Ascending aorta (tissue), 2 donors: ENCODE data around the gene CERT1. TPM values are rescaled to one million over a fixed set of nuclear protein-coding genes. Genes with fewer than 3 reads are reported as not detected.

Source experiments
- DNase-seq, 2 donors: peaks; one replicate each; pipeline ENCODE4 v3.0.0-alpha.2; 2019; ENCODE audit warnings: low spot score in 2 of 2
- H3K27ac ChIP-seq, 2 donors: fragments of 200-600 bp; sonication (generic); one replicate each; pipeline ENCODE4 v1.5.1; 2016 to 2017; ENCODE audit warnings: mild to moderate bottlenecking in 1 of 2
- H3K27me3 ChIP-seq: fragments of 200-600 bp; sonication (generic); one replicate; pipeline ENCODE4 v1.5.1; 2017
- H3K36me3 ChIP-seq, 2 donors: fragments of 200-600 bp; sonication (generic); one replicate each; pipeline ENCODE4 v1.5.1; 2016
- H3K4me1 ChIP-seq, 2 donors: fragments of 200-600 bp; sonication (generic); one replicate each; pipeline ENCODE4 v1.5.1; 2016 to 2017; ENCODE audit warnings: mild to moderate bottlenecking in 1 of 2
- H3K4me3 ChIP-seq, 2 donors: fragments of 200-600 bp; sonication (generic); one replicate each; pipeline ENCODE4 v1.5.1; 2016 to 2017; ENCODE audit warnings: mild to moderate bottlenecking in 1 of 2
- H3K9me3 ChIP-seq, 2 donors: fragments of 200-600 bp; sonication (generic); one replicate each; pipeline ENCODE4 v1.5.1; 2016
- intact Hi-C: fragments of 100-400 bp; cut with DNase I; formaldehyde crosslinking; loops from one replicate; pipeline ENCODE4 v1.15.1; 2023
- total RNA-seq: library from RNA; depleted of rRNA; stranded (reverse); fragments of >200 nt; gene quantifications from one replicate; pipeline ENCODE4 v1.1.0, GENCODE V29; 2016
- TF ChIP-seq, protein P1 (sequence below), 3 experiments: fragments of 200-600 bp in 2 of 3; fragments of 450-650 bp in 1 of 3; sonication (generic) in 2 of 3; IDR thresholded peaks; one replicate each; pipeline ENCODE4 v1.5.1; 2016 to 2019; ENCODE audit warnings: antibody characterized with exemption in 3 of 3, mild to moderate bottlenecking in 1 of 3, moderate library complexity in 1 of 3

CERT1 gene
- total RNA-seq, 1 donor from 2014 or later: 29.8 TPM

DNA sequence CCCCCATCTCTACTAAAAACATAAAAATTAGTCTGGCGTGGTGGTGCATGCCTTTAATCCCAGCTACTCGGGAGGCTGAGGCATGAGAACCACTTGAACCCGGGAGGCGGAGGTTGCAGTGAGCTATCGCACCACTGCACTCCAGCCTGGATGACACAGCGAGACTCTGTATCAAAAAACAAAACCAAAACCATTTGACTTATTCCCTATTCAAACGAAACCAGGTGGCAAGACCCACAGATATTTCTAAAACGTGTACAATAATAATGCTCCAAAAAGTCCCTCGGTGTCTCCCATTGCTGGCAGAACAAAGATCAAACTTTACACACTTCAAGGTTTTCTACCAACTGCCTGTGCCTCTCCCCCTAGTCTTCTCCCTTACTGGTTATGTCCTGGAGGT, 144.6 kb downstream of the CERT1 start:
- H3K4me3 ChIP-seq: no peak overlapping the region
- intact Hi-C loops: no loop called here
- no peaks in the 10 kb centered on the region for H3K27me3 ChIP-seq
- TF ChIP-seq, protein P1, sequence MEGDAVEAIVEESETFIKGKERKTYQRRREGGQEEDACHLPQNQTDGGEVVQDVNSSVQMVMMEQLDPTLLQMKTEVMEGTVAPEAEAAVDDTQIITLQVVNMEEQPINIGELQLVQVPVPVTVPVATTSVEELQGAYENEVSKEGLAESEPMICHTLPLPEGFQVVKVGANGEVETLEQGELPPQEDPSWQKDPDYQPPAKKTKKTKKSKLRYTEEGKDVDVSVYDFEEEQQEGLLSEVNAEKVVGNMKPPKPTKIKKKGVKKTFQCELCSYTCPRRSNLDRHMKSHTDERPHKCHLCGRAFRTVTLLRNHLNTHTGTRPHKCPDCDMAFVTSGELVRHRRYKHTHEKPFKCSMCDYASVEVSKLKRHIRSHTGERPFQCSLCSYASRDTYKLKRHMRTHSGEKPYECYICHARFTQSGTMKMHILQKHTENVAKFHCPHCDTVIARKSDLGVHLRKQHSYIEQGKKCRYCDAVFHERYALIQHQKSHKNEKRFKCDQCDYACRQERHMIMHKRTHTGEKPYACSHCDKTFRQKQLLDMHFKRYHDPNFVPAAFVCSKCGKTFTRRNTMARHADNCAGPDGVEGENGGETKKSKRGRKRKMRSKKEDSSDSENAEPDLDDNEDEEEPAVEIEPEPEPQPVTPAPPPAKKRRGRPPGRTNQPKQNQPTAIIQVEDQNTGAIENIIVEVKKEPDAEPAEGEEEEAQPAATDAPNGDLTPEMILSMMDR (IDR thresholded peaks at IDR 0.05): no peak
- H3K27ac ChIP-seq: no peak overlapping the region
- DNase-seq: no peak
- no peaks in the 10 kb centered on the region for H3K4me1 ChIP-seq
- H3K36me3 ChIP-seq: no peaks in the 10 kb centered on the region
- H3K9me3 ChIP-seq: no peaks in the 10 kb centered on the region

DNA sequence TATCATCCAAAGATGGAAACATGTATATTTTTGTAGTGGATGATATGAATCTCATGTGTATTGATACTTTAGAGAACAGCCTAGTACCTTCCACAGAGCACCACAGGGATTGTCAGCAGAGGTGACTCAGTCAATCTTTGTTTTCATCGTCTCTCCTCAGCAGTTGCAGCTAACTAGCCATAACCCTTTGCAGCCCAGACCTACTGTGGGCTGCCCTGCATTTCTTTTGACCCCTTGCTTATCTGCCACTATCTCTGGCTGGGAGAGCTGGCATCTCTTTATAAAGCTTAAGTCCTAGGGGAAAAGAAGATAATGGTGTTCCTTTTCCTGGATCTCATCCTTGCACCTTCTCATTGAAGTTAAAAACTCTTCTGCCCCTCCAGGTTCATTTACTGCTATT, 145.7 kb downstream of the CERT1 start:
- Histone ChIP-seq H3K36me3 (peaks cover 0 to 2% of the 10 kb centered on the region in 2 donors), H3K9me3 (no peaks in the 10 kb centered on the region), H3K4me1 (no peaks in the 10 kb centered on the region), H3K4me3 (no peak overlapping the region), H3K27me3 (no peaks in the 10 kb centered on the region), H3K27ac (no peak overlapping the region)
- DNase-seq: no peak
- intact Hi-C loops: no loop called here
- TF ChIP-seq, protein P1 (IDR thresholded peaks at IDR 0.05): no peak

DNA sequence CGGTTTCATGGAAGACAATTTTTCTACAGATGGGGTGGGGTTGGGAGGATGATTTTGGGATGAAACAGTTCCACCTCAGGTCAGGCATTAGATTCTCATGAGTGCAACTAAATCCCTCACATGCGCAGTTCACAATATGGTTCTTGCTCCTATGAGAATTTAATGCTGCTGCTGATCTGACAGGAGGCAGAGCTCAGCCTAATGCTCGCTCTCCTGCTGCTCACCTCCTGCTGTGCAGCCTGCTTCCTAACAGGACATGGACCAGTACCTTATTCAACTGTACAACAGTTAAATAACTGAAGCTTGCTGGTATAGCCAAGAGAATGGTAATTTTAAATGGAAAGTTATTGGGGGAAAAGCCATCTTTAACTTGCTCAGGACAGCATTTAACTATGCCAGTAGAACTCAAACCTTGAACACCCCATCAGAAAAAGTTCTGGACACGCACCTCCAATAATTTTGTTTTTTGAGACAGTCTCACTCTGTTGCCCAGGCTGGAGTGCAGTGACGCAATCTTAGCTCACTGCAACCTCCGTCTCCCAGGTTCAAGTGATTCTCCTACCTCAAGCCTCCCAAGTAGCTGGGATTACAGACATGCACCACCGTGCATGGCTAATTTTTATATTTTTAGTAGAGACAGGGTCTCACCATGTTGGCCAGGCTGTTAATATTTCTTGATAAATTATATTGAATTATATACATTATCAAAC, 146.7 kb downstream of the CERT1 start:
- TF ChIP-seq, protein P1 (IDR thresholded peaks at IDR 0.05): no peak
- intact Hi-C loops: no loop called here
- no peaks in the 10 kb centered on the region for H3K27me3 ChIP-seq
- no peak overlapping the region for H3K4me3 ChIP-seq
- no peaks in the 10 kb centered on the region for H3K9me3 ChIP-seq
- H3K27ac ChIP-seq: no peak overlapping the region
- peaks cover 4 to 12% of the 10 kb centered on the region in 2 donors for H3K36me3 ChIP-seq
- no peaks in the 10 kb centered on the region for H3K4me1 ChIP-seq
- no peak for DNase-seq

DNA sequence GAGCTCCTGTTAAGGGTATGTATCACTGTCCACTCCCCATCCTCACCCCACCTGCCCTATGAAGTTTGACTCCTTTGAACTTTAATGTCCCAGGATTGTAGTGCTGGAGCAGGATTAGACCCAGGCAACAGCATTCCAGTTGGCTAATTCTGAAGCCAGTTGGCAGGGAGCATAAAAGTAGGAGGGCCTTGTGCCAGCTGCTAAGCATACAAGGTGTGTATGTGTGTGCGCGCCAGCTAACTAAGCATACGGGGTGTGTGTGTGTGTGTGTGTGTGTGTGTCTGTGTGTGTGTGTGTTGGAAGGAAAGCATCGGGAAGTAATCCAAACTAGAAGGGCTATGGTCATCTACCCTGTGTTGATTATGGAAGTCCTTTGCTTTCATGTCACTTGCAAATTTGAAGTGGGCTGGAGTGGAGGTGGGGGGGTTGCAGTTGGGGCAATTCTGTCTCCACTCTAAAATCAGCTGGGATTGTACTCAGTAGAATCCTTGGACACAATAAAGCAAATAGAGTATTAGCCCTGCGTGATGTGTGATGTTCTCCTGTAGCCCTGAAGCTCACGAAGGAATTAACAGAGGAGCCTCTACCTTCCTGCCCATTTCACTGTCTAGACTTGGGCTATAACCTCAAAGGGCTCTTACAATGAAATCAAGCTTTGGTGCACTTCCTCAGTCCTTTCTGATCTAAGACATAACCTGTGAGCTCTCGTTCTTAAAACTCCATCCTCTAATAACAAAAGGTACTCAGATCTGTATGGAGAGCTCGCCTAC, 147.5 kb downstream of the CERT1 start:
- no peaks in the 10 kb centered on the region for H3K9me3 ChIP-seq
- intact Hi-C loops: no loop called here
- no peak for DNase-seq

DNA sequence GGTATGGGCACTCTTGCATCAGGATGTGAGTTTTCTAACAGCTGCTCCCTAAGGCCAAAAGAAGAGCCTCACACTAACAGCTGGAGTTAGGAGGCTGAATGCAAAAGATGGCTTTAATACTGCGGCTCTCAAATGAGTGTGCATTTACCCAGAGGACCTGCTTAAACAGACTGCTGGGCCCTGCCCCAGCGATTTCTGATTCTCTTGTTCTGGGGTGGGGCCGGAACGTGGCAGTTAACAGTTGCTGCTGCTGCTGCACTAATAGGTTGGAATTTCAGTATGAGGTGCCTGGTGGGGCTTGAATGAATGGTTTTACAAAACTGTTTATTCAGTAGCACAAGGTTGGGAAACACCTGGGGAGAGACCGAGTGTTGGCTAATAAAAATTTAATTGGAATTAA, 148.3 kb downstream of the CERT1 start:
- H3K9me3 ChIP-seq: no peaks in the 10 kb centered on the region
- H3K36me3 ChIP-seq: peaks cover 14 to 25% of the 10 kb centered on the region in 2 donors
- H3K4me1 ChIP-seq: no peaks in the 10 kb centered on the region
- no peak overlapping the region for H3K4me3 ChIP-seq
- TF ChIP-seq, protein P1 (IDR thresholded peaks at IDR 0.05): no peak
- no peaks in the 10 kb centered on the region for H3K27me3 ChIP-seq
- DNase-seq: no peak
- no peak overlapping the region for H3K27ac ChIP-seq
- intact Hi-C loops: no loop called here

More for the DNA sequence above, 147.5 kb downstream of the CERT1 start:
- Histone ChIP-seq H3K27me3 (no peaks in the 10 kb centered on the region), H3K27ac (no peak overlapping the region), H3K4me3 (no peak overlapping the region), H3K36me3 (peaks cover 12 to 20% of the 10 kb centered on the region in 2 donors), H3K4me1 (no peaks in the 10 kb centered on the region)
- TF ChIP-seq, protein P1 (IDR thresholded peaks at IDR 0.05): no peak
